ENCODE measurements around the gene SLC13A3. TPM values are rescaled to one million over a fixed set of nuclear protein-coding genes. Genes with fewer than 3 reads are reported as not detected.

Gene SLC13A3
- total RNA-seq, 1 experiment from 2014 or later: 0.17 TPM

DNA sequence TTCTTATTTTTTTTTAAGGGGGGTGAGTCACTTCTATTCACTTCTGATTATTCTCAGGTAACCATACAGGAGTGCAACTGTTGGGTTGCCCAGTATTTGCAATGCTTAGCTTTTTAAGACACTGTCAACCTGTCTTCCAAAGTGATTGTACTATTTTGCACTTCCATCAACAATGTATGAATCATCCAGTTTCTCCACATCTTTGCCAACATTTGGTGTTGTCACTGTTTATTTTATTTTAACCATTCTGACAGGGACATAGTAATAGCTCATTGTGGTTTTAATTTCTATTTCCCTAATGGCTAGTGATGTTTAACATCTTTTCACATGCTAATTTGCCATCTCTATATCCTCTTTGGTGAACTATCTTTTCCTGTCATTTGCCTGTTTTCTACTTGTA is 1.4 kb upstream of the SLC13A3 start:
- peak; percentile 15 for DNase-seq (ENCODE audit: low read depth)

GRCh38 chr20:46650575-46651090 is 626 bp downstream of the SLC13A3 start:
- no peak for DNase-seq (ENCODE audit: low read depth)

- no peak for DNase-seq (ENCODE audit: low read depth)
These were observed 1.2 kb downstream of the SLC13A3 start for GRCh38 chr20:46649965-46650542.

GRCh38 chr20:46649650-46649949 is 1.7 kb downstream of the SLC13A3 start:
- no peak for DNase-seq (ENCODE audit: low read depth)

DNA sequence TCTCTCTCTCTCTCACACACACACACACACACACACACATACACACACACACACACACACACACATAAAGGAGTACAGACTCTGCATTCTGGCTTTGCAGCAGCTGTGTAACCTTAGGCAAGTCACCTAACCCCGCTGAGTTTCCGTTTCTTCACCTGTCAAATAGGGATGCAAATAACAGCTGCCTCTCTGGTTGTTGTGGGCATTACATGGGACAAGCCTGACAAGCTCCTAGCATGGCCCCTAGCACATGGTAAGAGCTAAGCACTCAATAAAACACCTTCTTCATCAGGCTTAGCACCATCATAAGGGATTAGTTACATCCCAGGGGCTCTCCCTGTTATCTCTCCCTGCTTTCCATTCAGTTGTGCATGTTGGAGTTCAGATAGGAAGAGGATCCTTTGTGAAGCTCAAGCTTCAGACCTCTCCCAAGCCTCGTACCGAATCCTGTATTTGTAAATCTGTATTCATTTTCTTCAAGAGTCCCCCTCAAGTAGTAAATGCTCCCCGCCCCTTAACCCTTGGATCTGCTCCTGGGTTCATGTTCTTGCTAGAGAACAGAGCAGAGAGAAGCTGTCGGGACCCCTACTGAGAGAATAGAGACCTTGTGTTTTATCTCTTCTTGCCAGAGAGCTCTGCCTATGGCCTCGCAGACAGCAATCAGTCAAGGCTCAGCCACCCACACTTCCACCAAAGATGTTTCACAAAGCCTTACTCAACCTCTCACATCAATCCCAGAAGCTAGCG is 2.2 kb downstream of the SLC13A3 start:
- DNase-seq (ENCODE audit: low read depth): peak; percentile 20

DNA sequence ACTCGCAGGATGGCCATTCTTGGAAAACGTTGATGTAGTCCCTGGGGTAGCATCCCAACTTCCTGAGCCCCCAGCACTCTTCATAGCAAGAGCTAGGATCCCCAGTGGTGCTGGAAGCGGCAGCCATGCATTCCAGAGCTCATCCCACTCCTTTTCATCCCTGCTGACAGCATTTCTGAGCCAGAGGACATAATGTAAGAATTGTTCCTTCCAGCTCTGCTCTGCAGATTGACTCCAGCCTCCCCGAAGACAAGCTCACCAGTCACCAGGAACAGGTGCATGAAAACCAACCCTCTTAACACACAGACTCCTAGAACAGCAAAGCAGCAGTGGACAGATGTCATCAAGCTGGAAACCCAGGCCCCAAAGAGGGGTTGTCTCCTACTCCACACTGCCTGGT is 3.8 kb downstream of the SLC13A3 start:
- DNase-seq (ENCODE audit: low read depth): no peak

DNA sequence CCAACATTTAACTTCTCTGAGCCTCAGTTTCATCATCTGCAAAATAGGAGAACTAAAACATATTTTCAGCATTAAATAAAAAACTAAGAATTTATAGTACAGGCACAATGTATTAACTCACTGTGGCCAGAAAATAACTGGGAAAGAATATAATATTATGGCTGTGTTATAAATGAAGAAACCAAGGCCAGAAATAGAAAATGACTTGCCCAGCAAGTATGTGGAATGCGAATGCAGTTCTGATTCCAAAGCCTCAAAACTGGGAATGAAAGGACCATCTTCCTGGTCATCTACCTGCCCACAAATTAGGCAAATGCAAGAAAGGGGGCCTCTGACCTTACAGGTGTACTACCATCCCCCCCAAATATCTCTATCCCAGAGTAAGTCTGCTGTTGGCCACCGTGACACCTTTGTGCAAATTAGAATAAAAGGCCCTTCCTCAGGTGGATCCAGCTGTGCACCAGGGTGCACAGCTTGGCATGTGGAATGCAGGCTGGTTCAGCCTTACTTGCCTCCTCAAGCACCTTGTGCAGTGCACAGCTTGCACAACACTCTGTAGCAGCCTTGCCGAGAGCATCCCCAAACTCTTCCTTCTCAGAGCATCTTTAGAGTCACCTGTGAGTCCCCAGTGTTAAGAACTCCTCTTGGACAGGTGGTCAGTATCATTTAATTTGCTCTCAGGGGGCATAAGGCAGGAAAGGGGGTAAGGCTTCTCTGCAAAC is 4.4 kb downstream of the SLC13A3 start:
- DNase-seq (ENCODE audit: low read depth): no peak

GRCh38 chr20:46646122-46646521 is 5.1 kb downstream of the SLC13A3 start:
- DNase-seq (ENCODE audit: low read depth): no peak

DNA sequence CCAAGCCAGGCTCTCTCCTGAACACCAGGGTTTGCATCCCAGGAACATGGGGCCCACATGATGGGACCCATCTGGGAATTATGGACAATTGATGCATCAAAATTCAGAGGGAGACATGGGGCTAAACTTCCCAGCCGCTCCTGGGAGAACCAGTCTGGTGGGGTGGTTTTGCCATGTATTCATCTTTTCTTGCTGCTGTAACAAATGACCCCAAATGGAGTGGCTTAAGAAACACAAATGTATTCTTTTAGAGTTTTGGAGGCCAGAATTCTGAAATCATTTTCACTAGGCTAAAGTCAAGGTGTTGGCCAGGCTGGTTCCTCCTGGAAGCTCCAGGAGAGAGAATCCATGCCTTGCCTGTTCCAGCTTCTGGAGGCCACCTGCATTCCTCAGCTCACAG is 6.5 kb downstream of the SLC13A3 start:
- DNase-seq (ENCODE audit: low read depth): no peak

GRCh38 chr20:46644160-46644559 is 7.1 kb downstream of the SLC13A3 start:
- no peak for DNase-seq (ENCODE audit: low read depth)

DNA sequence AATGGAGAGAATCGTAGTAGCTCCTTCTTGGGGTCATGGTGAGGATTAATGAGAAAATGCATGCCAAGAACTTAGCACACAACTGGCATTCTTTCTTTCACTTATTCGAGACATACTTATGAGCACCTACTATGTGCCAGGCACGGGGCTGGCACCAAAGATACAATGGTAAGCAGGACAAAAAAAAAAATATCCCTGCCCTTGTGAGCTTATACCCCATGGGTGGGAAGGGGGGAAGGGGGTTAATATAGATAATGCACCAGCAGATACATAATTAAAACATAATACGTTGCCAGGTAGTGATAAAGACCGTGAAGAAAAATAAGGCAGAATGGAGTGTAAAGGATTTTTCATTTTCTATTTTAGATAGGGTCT is 8.3 kb downstream of the SLC13A3 start:
- DNase-seq (ENCODE audit: low read depth): no peak

DNA sequence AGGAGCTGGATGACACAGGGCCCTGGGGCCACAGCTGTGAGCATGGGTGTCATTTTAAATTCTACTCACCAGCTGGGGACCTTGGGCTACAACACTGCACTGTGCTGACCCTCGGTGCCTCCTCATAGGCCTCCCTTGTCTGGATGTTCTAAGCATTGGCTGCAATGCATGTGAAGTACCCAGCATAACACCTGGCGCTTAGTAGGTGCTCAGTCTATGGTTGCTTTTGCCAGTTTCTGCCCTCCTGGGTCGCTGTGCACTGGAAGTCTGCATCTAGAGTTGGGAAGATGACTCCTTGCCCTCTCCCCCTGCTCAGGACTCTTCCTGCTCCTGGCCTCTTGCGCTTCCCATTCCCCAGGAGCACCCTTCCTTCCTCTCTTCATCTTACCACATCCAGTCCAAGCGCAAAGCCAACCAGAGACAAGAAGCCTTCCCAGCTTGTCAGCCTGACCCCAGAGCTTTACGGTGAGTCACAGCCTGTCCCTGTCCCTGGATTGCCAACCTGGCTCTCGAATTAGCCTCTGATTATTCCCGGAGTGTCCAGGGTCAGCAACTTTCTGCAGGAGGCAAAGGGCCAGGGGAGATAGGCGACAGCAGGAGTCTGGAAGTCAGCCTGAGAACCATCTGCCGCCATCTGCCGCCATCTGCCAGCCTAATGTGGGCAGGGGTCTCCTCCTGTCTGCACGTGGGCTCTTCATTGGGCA is 8.8 kb downstream of the SLC13A3 start:
- DNase-seq (ENCODE audit: low read depth): no peak

DNA sequence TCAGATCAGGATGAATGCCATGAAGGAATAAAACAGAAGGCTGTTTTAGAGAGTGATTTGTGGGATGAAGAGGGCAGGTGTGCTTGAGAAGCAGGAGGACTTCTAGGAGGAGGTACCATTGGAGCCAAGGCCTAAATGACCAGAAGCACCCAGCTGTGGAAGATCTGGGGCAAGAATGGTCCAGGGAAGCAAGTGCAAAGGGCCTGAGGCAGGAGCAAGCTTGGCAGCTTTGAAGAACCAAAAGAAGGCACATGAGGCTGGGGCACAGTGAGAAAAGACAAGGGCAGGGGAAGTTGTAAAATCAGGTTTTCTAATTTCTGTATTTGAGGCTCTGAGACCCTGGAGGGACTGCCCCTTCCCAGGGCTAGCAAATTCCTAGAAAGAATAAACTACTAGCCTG is 9.8 kb downstream of the SLC13A3 start:
- DNase-seq (ENCODE audit: low read depth): no peak

GRCh38 chr20:46640536-46641311 is 10.5 kb downstream of the SLC13A3 start:
- no peak for DNase-seq (ENCODE audit: low read depth)

- no peak for DNase-seq (ENCODE audit: low read depth)
These were observed 11.2 kb downstream of the SLC13A3 start for GRCh38 chr20:46640044-46640443.

- no peak for DNase-seq (ENCODE audit: low read depth)
These were observed 11.7 kb downstream of the SLC13A3 start for GRCh38 chr20:46639587-46639986.

DNA sequence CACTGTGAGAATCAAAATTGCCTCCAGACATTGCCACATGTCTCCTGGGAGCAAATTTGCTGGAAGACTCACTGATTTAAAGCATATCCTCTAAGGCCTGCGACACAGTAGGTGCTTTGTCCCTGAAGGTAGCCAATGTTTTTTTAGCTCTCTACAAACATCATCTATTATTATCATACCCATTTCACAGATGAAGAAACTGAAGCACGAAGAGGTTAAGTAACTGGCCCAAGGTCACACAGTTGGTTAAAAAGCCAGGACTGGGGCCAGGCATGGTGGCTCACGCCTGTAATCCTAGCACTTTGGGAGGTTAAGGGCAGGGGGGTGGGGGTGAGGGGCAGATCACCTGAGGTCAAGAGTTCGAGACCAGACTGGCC is 12.4 kb downstream of the SLC13A3 start:
- no peak for DNase-seq (ENCODE audit: low read depth)

- no peak for DNase-seq (ENCODE audit: low read depth)
These were observed 12.9 kb downstream of the SLC13A3 start for GRCh38 chr20:46638134-46638897.

DNA sequence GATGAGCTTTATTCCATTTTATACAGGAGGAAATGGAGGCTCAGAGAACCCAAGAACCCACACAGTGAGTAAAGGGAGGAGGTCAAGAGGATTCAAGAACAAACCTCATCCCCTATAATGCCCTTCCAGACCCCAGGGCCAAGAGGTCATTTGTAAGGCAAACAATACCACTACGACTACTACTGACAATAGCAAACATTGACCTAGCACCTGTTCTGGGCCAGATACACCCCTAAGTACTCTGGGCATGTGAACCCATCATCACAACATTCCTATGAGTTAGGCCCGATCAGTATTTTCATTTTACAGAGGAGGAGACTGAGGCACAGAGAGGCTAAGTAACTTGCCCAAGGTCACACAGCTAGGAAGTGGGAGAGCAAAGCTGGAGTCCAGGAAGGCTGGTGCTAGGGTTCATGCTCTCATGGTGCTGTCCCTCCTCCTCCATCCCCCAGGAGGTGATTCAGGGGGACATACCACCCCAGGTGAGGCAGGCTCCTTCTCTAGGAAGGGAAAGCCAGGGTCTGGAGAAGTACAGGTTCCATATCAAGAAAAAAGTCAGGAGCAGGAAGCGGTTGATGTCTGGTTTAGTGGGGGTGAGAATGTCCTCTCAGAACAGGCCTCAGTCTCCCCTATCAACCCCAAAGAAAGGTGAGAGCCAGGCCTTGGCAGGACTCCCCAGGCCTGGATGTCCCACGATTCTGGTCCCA is 13.7 kb downstream of the SLC13A3 start:
- no peak for DNase-seq (ENCODE audit: low read depth)

GRCh38 chr20:46637020-46637419 is 14.2 kb downstream of the SLC13A3 start:
- DNase-seq (ENCODE audit: low read depth): no peak
